DMS114 treated with DMSO at 0.1 percent for 48 hours (cell line): ENCODE results near the gene TMOD1.
A peak's percentile ranks its signal among the peaks of the same experiment; 100 is the strongest.
"Not testable (repeated sequence)": the region's sequence is repeated elsewhere in the genome, so short reads cannot be mapped to it uniquely, and the experiment has no call there.

Experiments used
- DNase-seq: peaks from one replicate; lab custom pipeline; 2025; ENCODE audit not compliant: unreplicated experiment; lab: John Stamatoyannopoulos, UW

TMOD1 gene

GRCh38 chr9:97592126-97592525 lies 90.7 kb downstream of the TMOD1 start:
- no peak for DNase-seq

DNA sequence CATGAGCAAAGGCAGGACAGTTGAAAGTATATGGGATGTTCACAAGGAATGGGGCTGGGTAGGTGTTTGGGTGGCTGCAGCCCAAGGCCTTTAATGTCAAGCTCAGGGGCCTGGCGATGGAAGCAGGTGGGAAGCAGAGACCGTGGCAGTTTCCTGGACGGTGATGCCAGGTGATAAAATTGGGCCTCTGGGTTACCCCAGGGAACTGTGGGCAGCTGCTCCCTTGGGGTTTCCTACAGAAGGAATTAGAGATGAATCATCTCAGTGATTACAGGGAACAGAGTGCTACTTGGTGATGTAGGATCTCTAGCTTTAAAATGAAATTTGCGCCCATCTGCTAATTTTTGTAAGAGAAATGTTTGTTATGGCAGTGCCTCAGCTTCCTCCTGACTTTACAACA lies 92.5 kb downstream of the TMOD1 start:
- no peak for DNase-seq

- DNase-seq: no peak
Observed at GRCh38 chr9:97594381-97594921, 93.0 kb downstream of the TMOD1 start.

DNA sequence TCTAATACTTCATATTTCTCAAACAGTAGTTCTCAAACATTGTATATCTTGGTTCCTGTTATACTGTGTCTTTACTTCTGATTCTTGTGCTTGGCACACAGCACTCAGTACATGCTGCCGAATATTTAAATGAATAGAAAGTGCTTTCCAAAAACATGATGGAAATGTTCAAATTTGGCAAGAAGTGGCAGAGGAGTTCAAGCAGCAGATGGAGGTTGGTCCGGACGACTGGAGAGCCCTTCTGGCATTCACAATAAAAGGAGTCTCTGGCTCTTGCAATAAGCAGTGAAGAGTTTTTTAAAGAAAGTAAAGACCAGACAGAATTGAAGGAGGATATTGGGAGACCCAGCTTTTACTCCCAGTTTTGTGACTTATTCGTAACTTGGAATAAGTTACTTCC lies 95.4 kb downstream of the TMOD1 start:
- DNase-seq: no peak

GRCh38 chr9:97598461-97599288 lies 97.2 kb downstream of the TMOD1 start:
- peak; percentile 45 for DNase-seq

DNA sequence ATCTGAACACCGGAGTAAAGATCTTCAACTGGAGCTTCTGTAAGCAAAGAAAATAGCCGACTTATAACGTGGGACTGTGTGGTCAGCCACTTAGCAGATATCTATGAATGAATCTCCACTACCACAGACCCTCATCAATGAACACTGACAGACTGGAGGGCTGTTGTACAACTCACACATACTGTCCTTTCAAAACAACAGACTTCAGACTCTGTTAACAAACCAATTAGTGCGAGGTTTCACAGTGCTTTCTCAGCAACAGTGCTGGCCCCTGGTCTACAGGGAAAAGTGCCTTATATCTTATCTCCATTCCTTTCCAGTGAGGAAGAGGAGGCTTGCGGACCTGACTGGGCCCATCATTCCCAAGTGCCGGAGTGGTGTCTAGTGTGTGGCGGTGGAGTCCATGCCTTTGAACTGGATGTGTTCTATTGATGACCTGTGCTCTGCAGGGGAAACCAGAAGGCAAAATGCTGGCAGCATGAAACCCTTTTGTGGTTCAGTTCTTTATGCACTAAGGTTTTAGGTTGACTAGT lies 97.9 kb downstream of the TMOD1 start:
- no peak for DNase-seq

DNA sequence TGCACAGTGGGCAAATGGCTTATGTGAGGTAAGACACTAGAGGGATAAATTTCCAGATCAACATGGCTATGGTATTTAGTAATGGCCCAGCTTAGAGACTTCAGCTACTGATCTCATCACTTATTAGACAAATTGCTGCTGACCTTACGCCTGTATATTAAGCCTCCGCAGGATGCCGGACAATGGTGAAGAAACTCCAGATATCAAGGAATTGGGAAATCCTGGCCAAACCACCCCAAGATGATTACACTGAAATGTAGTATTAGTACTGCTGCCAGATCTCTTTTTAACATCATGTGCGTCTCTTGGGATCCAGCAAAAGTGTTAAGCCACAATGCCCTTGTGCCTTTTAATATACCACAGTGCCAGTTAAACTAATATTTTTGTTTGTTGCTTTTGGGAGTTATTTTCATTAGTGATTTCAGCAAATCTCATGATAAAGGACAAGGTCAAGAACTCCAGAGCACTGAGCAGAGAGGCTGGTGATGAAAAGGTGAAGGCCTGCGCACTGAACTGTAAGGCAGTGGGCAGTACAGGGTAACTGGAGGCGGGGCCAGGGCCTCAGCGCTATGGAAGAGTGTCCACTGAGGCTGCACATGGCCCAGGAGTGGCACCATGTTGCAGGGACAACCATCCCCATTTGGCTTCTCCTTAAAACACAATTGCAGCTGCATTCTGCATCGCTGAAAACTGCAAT lies 99.2 kb downstream of the TMOD1 start:
- no peak for DNase-seq

GRCh38 chr9:97601228-97601898 lies 99.9 kb downstream of the TMOD1 start:
- DNase-seq: no peak

DNA sequence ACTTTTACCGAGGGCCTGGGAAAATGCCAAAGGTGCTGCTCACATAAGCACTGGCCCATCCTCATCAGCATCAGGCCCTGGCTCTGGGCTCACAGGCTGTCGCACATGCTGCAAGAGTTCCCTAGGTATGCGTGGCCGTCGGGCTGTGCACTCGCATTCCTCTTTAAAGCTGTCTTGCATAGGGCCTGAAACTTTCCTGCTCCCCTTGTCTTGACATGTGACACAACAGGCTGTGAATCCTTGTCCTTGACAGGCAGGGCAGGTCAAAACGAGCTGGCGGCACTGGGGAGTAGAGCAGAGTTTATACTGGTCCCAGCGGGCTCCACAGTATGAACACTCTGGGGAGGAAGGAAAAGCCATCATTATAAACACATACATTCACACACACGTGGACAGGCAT lies 101.0 kb downstream of the TMOD1 start:
- no peak for DNase-seq

DNA sequence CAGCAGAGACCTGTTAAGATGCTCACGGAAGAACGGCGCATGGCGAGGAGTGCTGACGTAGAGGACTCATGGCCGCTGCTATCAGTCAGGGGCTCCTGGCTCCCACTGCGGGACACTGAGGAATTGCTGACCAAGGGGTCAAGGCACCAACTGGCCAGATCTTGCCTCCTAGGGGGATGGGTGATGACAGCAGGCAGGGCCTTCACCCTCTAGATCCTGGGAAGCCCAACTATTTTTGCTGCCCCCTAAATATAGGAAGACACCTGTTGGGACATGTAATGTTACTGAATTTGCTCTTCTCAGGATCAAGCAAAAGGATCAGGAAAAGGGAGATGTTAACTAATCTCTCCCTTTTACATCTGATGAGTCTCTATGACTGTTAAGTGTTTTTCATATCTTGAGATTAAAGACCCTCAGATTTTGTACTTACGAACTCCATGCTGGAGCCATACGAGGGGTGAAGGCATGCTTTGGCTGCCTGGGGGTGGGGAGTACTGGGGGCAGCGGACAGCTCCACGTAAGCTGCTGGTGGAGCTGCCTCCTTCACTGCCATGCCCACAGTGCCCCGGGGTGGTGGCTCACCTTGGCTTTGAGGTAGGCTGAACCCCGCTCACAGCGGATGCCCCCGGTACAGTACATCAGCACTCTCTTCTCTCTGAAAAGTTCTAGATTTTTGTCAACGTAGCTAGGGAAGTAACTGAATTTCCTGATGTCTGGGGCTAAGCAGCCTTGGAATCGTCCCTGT lies 103.6 kb downstream of the TMOD1 start:
- DNase-seq: no peak

GRCh38 chr9:97615439-97616072 lies 114.1 kb downstream of the TMOD1 start:
- peak; percentile 47 for DNase-seq

DNA sequence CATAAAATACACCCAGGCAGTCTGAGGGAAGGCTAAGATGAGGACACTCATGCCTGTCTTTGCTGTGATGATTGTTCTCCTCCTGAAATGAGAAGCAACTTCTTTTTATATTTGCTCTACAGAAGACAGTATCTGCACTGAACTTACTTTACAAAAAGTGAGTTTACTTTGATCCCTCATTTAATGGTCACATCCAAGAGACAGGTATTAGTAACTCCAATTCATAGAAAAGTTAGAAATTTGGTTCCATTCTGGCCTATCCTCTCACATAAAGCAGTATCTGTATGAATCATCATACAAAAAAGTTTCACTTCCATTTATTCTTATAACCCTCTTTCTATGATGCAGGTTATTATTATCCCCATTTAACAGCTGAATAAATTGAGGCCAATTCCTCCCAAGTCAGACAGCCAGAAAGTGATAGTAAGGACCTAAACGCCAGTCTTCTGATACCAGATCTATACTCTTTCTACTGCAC lies 116.5 kb downstream of the TMOD1 start:
- no peak for DNase-seq

DNA sequence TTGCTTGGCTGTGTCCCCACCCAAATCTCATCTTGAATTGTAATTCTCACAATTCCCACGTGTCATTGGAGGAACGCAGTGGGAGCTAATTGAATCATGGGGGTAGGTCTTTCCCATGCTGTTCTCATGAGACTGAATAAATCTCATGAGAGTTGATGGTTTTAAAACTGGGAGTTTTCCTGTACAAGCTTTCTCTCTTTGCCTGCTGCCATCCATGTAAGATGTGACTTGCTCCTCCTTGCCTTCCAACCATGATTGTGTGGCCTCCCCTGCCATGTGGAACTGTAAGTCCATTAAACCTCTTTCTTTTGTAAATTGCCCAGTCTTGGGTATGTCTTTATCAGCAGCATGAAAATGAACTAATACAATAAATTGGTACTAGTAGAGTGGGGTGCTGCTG lies 118.6 kb downstream of the TMOD1 start:
- DNase-seq: not testable (repeated sequence)

DNA sequence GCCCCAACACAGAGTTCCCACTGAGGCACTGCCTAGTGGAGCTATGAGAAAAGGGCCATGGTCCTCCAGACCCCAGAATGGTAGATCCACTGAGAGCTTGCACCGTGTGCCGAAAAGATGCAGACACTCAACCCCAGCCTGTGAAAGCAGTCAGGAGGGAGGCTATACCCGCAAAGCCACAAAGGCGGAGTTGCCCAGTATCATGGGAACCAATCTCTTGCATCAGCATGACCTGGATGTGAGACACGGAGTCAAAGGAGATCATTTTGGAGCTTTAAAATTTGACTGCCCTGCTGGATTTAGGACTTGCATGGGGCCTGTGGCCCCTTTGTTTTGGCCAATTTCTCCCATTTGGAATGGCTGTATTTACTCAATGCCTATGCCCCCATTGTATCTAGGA lies 121.0 kb downstream of the TMOD1 start:
- DNase-seq: not testable (repeated sequence)

DNA sequence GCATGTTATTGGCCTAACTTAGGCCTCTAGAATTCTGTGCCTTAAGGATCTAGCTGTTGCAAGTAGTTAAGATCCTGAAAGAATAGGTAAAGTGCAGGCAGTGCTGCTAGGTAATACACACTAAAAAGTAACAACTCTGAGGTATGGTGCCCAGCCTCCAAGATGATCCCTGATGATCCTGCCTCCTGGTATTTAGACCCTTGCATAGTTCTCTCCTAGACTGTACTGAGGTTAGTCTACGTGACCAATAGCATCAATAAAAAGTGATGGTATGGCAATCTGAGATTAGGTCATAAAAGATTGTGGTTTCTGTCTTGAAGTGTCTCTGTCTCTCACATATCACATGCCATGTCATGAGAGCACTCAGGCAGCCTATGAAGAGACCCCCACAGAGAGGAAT lies 122.5 kb downstream of the TMOD1 start:
- DNase-seq: no peak

- no peak for DNase-seq
Observed at GRCh38 chr9:97625620-97626019, 124.2 kb downstream of the TMOD1 start.

- no peak for DNase-seq
Observed at GRCh38 chr9:97627624-97628023, 126.2 kb downstream of the TMOD1 start.

- DNase-seq: no peak
Observed at GRCh38 chr9:97628668-97629067, 127.2 kb downstream of the TMOD1 start.

- no peak for DNase-seq
Observed at GRCh38 chr9:97629156-97629555, 127.7 kb downstream of the TMOD1 start.

GRCh38 chr9:97630591-97630990 lies 129.1 kb downstream of the TMOD1 start:
- no peak for DNase-seq
